LNCaP clone FGC (cell line): ENCODE results near the gene HAS3.

ENCODE experiments used
- DNase-seq: peaks from one replicate; pipeline ENCODE4 v3.0.0-alpha.2; 2011; ENCODE audit warnings: low read depth
- H3K4me3 ChIP-seq: 2 replicates; pipeline ENCODE4 v1.5.1; 2011; ENCODE audit warnings: mild to moderate bottlenecking, low read depth, low read length, control low read depth
- CTCF ChIP-seq: IDR thresholded peaks from 2 replicates; pipeline ENCODE4 v1.5.1; 2012; ENCODE audit warnings: mild to moderate bottlenecking; ENCODE audit not compliant: control insufficient read depth, insufficient read depth; ENCODE audit errors: extremely low read depth

Gene HAS3

GRCh38 chr16:69112285-69113129 lies 7.1 kb downstream of the HAS3 start:
- peak; percentile 78 for TF ChIP-seq CTCF
- DNase-seq = no peak
- no peak overlapping the region for H3K4me3 ChIP-seq

GRCh38 chr16:69113216-69113615 lies 7.8 kb downstream of the HAS3 start:
- no peak for TF ChIP-seq CTCF
- no peak for DNase-seq
- no peak overlapping the region for H3K4me3 ChIP-seq

GRCh38 chr16:69114346-69114975 lies 9.0 kb downstream of the HAS3 start:
- no peak for TF ChIP-seq CTCF
- no peak overlapping the region for H3K4me3 ChIP-seq
- no peak for DNase-seq

GRCh38 chr16:69114976-69115355 lies 9.5 kb downstream of the HAS3 start:
- TF ChIP-seq CTCF = no peak
- H3K4me3 ChIP-seq = no peak overlapping the region
- no peak for DNase-seq

- no peak for DNase-seq
- no peak overlapping the region for H3K4me3 ChIP-seq
- no peak for TF ChIP-seq CTCF
Measured at GRCh38 chr16:69115361-69115760, 9.9 kb downstream of the HAS3 start.

- no peak for TF ChIP-seq CTCF
- DNase-seq = no peak
- H3K4me3 ChIP-seq = no peak overlapping the region
Measured at GRCh38 chr16:69115837-69116236, 10.4 kb downstream of the HAS3 start.

- no peak for TF ChIP-seq CTCF
- H3K4me3 ChIP-seq = no peak overlapping the region
- DNase-seq = no peak
Measured at GRCh38 chr16:69116256-69116875, 10.9 kb downstream of the HAS3 start.
